CD14-positive monocyte (primary cell): ENCODE data around the gene RETREG1. TPM values are rescaled to one million over a fixed set of nuclear protein-coding genes. Genes with fewer than 3 reads are reported as not detected.

Experiments used
- DNase-seq, 3 donors: peaks; one replicate each; pipeline ENCODE4 v3.0.0-alpha.2; 2011 to 2022
- H2AFZ ChIP-seq: 2 replicates; pipeline ENCODE4 v1.6.0; 2012; ENCODE audit warnings: mild to moderate bottlenecking, low read depth, low read length, inconsistent platforms; ENCODE audit not compliant: insufficient read depth, poor library complexity, severe bottlenecking
- H3K27ac ChIP-seq, 2 donors: 1 replicate in 1 of 2; 2 replicates in 1 of 2; pipeline ENCODE4 v1.5.1; 2012 to 2013; ENCODE audit warnings: low read length in 2 of 2, control low read depth in 1 of 2, inconsistent platforms in 1 of 2, low read depth in 1 of 2, mild to moderate bottlenecking in 1 of 2
- H3K27me3 ChIP-seq, 2 donors: one replicate each; pipeline versions ENCODE4 v1.6.0 to v1.6.1; 2011 to 2013; ENCODE audit warnings: low read length in 2 of 2; ENCODE audit not compliant: control insufficient read depth in 2 of 2, insufficient read depth in 2 of 2
- H3K36me3 ChIP-seq, 2 donors: replicated peaks in 1 of 2; 1 replicate in 1 of 2; 2 replicates in 1 of 2; pipeline versions ENCODE4 v1.5.1 to v1.6.1; 2012 to 2013; ENCODE audit warnings: low read length in 2 of 2, control low read depth in 1 of 2, inconsistent platforms in 1 of 2, mild to moderate bottlenecking in 1 of 2; ENCODE audit not compliant: insufficient read depth in 2 of 2, control insufficient read depth in 1 of 2
- H3K4me1 ChIP-seq, 2 donors: 1 replicate in 1 of 2; 2 replicates in 1 of 2; pipeline versions ENCODE4 v1.5.1 to v1.6.1; 2012 to 2013; ENCODE audit warnings: low read length in 2 of 2, control low read depth in 1 of 2, inconsistent platforms in 1 of 2, mild to moderate bottlenecking in 1 of 2, moderate library complexity in 1 of 2; ENCODE audit not compliant: insufficient read depth in 2 of 2, control insufficient read depth in 1 of 2
- H3K4me2 ChIP-seq: replicated peaks from 2 replicates; pipeline ENCODE3; 2012; ENCODE audit warnings: low read length, moderate library complexity, mild to moderate bottlenecking; ENCODE audit not compliant: poor library complexity, severe bottlenecking; ENCODE audit errors: extremely low read depth
- H3K4me3 ChIP-seq, 3 experiments: fragments of 200-600 bp in 1 of 3; sonication (generic) in 1 of 3; replicated peaks in 1 of 3; 1 replicate in 2 of 3; 2 replicates in 1 of 3; pipeline ENCODE4 v1.5.1; 2011 to 2013; ENCODE audit warnings: low read length in 3 of 3, mild to moderate bottlenecking in 3 of 3, control low read depth in 2 of 3, low read depth in 2 of 3, inconsistent platforms in 1 of 3, moderate library complexity in 1 of 3
- H3K79me2 ChIP-seq: 2 replicates; pipeline ENCODE4 v1.6.0; 2012; ENCODE audit warnings: mild to moderate bottlenecking, control low read depth, inconsistent platforms, low read length, moderate library complexity; ENCODE audit not compliant: insufficient read depth
- H3K9ac ChIP-seq: 2 replicates; pipeline ENCODE4 v1.6.0; 2017; ENCODE audit warnings: low read length, mild to moderate bottlenecking; ENCODE audit not compliant: insufficient read depth, poor library complexity, severe bottlenecking
- H3K9me3 ChIP-seq, 2 donors: replicated peaks in 1 of 2; 1 replicate in 1 of 2; 2 replicates in 1 of 2; pipeline versions ENCODE4 v1.5.1 to v1.6.1; 2012 to 2013; ENCODE audit warnings: low read length in 2 of 2, control low read depth in 1 of 2; ENCODE audit not compliant: control insufficient read depth in 1 of 2, insufficient read depth in 1 of 2
- H4K20me1 ChIP-seq: 2 replicates; pipeline ENCODE4 v1.6.0; 2012; ENCODE audit warnings: mild to moderate bottlenecking, low read length, control low read depth, moderate library complexity; ENCODE audit not compliant: insufficient read depth
- H3K27ac Mint-ChIP-seq, 7 donors: one replicate each; pipeline ENCODE4 v1.8.0; 2020; ENCODE audit warnings: mild to moderate bottlenecking in 7 of 7, mixed read lengths in 7 of 7, moderate library complexity in 6 of 7, inconsistent platforms in 2 of 7
- H3K27me3 Mint-ChIP-seq, 3 donors: one replicate each; pipeline ENCODE4 v1.8.0; 2021 to 2022; ENCODE audit warnings: low read depth in 3 of 3, mild to moderate bottlenecking in 3 of 3, mixed read lengths in 3 of 3, moderate library complexity in 3 of 3, inconsistent platforms in 1 of 3
- H3K36me3 Mint-ChIP-seq, 2 donors: one replicate each; pipeline ENCODE4 v1.8.0; 2020; ENCODE audit warnings: mixed read lengths in 2 of 2, inconsistent platforms in 1 of 2, mild to moderate bottlenecking in 1 of 2
- H3K4me1 Mint-ChIP-seq: one replicate; pipeline ENCODE4 v1.8.0; 2020; ENCODE audit warnings: mild to moderate bottlenecking, mixed read lengths
- H3K4me3 Mint-ChIP-seq, 2 donors: one replicate each; pipeline ENCODE4 v1.8.0; 2020; ENCODE audit warnings: mild to moderate bottlenecking in 2 of 2, mixed read lengths in 2 of 2, moderate library complexity in 1 of 2
- H3K9me3 Mint-ChIP-seq, 7 donors: one replicate each; pipeline ENCODE4 v1.8.0; 2020 to 2022; ENCODE audit warnings: mixed read lengths in 7 of 7, mild to moderate bottlenecking in 6 of 7, moderate library complexity in 6 of 7, inconsistent platforms in 2 of 7
- CTCF ChIP-seq: fragments of 200-600 bp; IDR thresholded peaks from one replicate; pipeline ENCODE4 v1.8.0; 2022; ENCODE audit warnings: antibody characterized with exemption, mild to moderate bottlenecking
- WGBS: methylation state at CpG from one replicate; pipeline ENCODE4 v1.1.5; 2013; ENCODE audit warnings: missing lambda C conversion rate; ENCODE audit not compliant: insufficient coverage; 5-methylcytosine and 5-hydroxymethylcytosine counted together
- intact Hi-C, 2 donors: fragments of 100-400 bp; cut with micrococcal nuclease; formaldehyde crosslinking; loops; one replicate each; pipeline versions ENCODE4 v1.15.0 to v1.15.1; 2023
- polyA plus RNA-seq, 3 donors: library from polyadenylated mRNA; depleted of rRNA in 1 of 3; unstranded in 2 of 3; stranded (reverse) in 1 of 3; fragments of 300-500 nt in 2 of 3; fragments of >200 nt in 1 of 3; fragmentation: Illumina TruSeq in 2 of 3; gene quantifications; 1 replicate in 2 of 3; 2 replicates in 1 of 3; pipeline ENCODE4 v1.2.3, GENCODE V29; 2012 to 2021

The RETREG1 gene
- polyA plus RNA-seq, 3 donors: 3.5 to 6.4 (median 4.7) TPM

GRCh38 chr5:16456103-16456832, 160.5 kb downstream of the RETREG1 start:
- Histone ChIP-seq H3K27ac (peak overlapping the region in 1 of 2 donors; percentile 87), H3K4me3 (no peak overlapping the region), H3K36me3 (peaks cover 78 to 98% of the 10 kb centered on the region in 2 donors), H3K9ac (peak overlapping the region; percentile 43), H3K79me2 (peaks cover 64% of the 10 kb centered on the region), H4K20me1 (peaks cover 93% of the 10 kb centered on the region), H3K4me2 (no peak overlapping the region), H3K27me3 (no peaks in the 10 kb centered on the region), H2AFZ (no peak overlapping the region), H3K4me1 (peaks cover 10 to 15% of the 10 kb centered on the region in 2 donors), H3K9me3 (no peaks in the 10 kb centered on the region)
- WGBS: 22% methylated on average over 2 of the region's 4 CpGs
- peak overlapping the region; percentile 84 to 99 (median 92) for H3K27ac Mint-ChIP-seq
- intact Hi-C loops: loop anchor here in 1 of 2 donors (10.0 kb wide), 1 partner anchor 169 kb away; no protein-coding TSS in a partner anchor
- peak overlapping the region in 1 of 2 donors; percentile 51 for H3K4me3 Mint-ChIP-seq
- peaks cover 28% of the 10 kb centered on the region for H3K4me1 Mint-ChIP-seq
- DNase-seq: peak; percentile 68 to 90 (median 77)
- no peaks in the 10 kb centered on the region for H3K9me3 Mint-ChIP-seq
- peak; percentile 90 for TF ChIP-seq CTCF
- no peaks in the 10 kb centered on the region for H3K27me3 Mint-ChIP-seq
- peaks cover 73 to 85% of the 10 kb centered on the region in 2 donors for H3K36me3 Mint-ChIP-seq

- Histone ChIP-seq H3K36me3 (peaks cover 78 to 98% of the 10 kb centered on the region in 2 donors), H3K9ac (peak overlapping the region; percentile 43), H3K79me2 (peaks cover 58% of the 10 kb centered on the region), H3K4me2 (no peak overlapping the region), H4K20me1 (peaks cover 87% of the 10 kb centered on the region), H3K4me1 (peaks cover 10 to 15% of the 10 kb centered on the region in 2 donors), H2AFZ (no peak overlapping the region), H3K4me3 (no peak overlapping the region), H3K27ac (peak overlapping the region in 1 of 2 donors; percentile 87), H3K27me3 (no peaks in the 10 kb centered on the region), H3K9me3 (no peaks in the 10 kb centered on the region)
- intact Hi-C loops: loop anchor here in 1 of 2 donors (10.0 kb wide), 1 partner anchor 169 kb away; no protein-coding TSS in a partner anchor
- Mint-ChIP-seq H3K4me3 (no peak overlapping the region), H3K4me1 (peaks cover 22% of the 10 kb centered on the region), H3K9me3 (no peaks in the 10 kb centered on the region), H3K36me3 (peaks cover 73 to 85% of the 10 kb centered on the region in 2 donors), H3K27ac (peak overlapping the region; percentile 84 to 99 (median 92)), H3K27me3 (no peaks in the 10 kb centered on the region)
- WGBS: 28% methylated on average over 3 of the region's 5 CpGs
- TF ChIP-seq CTCF: no peak
- DNase-seq: peak; percentile 38 to 84 (median 64)
Measured at GRCh38 chr5:16455668-16456067, 161.1 kb downstream of the RETREG1 start.
